Liver (tissue), 9 donors: ENCODE results near the gene ALG12. TPM values are rescaled to one million over a fixed set of nuclear protein-coding genes. Genes with fewer than 3 reads are reported as not detected.

Source experiments
- DNase-seq: peaks from one replicate; pipeline ENCODE4 v3.0.0-alpha.2; 2017; ENCODE audit warnings: low spot score
- H3K27ac ChIP-seq, 2 donors: one replicate each; pipeline ENCODE4 v1.7.0; 2013; ENCODE audit warnings: inconsistent platforms in 2 of 2, low read length in 2 of 2, control low read depth in 1 of 2, low read depth in 1 of 2, mild to moderate bottlenecking in 1 of 2
- H3K27me3 ChIP-seq, 4 donors: one replicate each; pipeline versions ENCODE4 v1.6.1 to v1.7.0; 2013; ENCODE audit warnings: low read length in 3 of 4, inconsistent platforms in 1 of 4, mild to moderate bottlenecking in 1 of 4, moderate library complexity in 1 of 4; ENCODE audit not compliant: control insufficient read depth in 4 of 4, insufficient read depth in 4 of 4
- H3K36me3 ChIP-seq, 4 donors: one replicate each; pipeline versions ENCODE4 v1.6.1 to v1.7.0; 2013; ENCODE audit warnings: low read length in 3 of 4, mild to moderate bottlenecking in 3 of 4, low read depth in 1 of 4, moderate library complexity in 1 of 4; ENCODE audit not compliant: control insufficient read depth in 4 of 4, insufficient read depth in 3 of 4
- H3K4me1 ChIP-seq, 4 donors: one replicate each; pipeline versions ENCODE4 v1.6.1 to v1.7.0; 2013; ENCODE audit warnings: low read length in 3 of 4, mild to moderate bottlenecking in 3 of 4, moderate library complexity in 1 of 4; ENCODE audit not compliant: control insufficient read depth in 4 of 4, insufficient read depth in 4 of 4
- H3K4me3 ChIP-seq, 3 donors: one replicate each; pipeline versions ENCODE4 v1.6.1 to v1.7.0; 2013; ENCODE audit warnings: low read length in 3 of 3, control low read depth in 1 of 3, low read depth in 1 of 3, mild to moderate bottlenecking in 1 of 3
- H3K9ac ChIP-seq, 2 donors: one replicate each; pipeline ENCODE4 v1.7.0; 2013; ENCODE audit warnings: low read length in 2 of 2, mild to moderate bottlenecking in 2 of 2, moderate library complexity in 2 of 2, control low read depth in 1 of 2, low read depth in 1 of 2
- H3K9me3 ChIP-seq, 4 donors: one replicate each; pipeline versions ENCODE4 v1.6.1 to v1.7.0; 2013; ENCODE audit warnings: low read length in 3 of 4; ENCODE audit not compliant: control insufficient read depth in 4 of 4
- EGR1 ChIP-seq, 2 donors: IDR thresholded peaks; 2 replicates each; pipeline ENCODE4 v1.6.1; 2016 to 2018; ENCODE audit warnings: antibody characterized with exemption in 2 of 2, low read depth in 2 of 2
- FOXA2 ChIP-seq: IDR thresholded peaks from 2 replicates; pipeline ENCODE4 v1.6.1; 2016; ENCODE audit warnings: antibody characterized with exemption
- GABPA ChIP-seq, 2 donors: IDR thresholded peaks in 1 of 2; conservative IDR thresholded peaks in 1 of 2; 2 replicates each; pipeline ENCODE4 v1.6.1; 2016; ENCODE audit warnings: antibody characterized with exemption in 2 of 2, mild to moderate bottlenecking in 1 of 2, moderate library complexity in 1 of 2
- HNF4A ChIP-seq, 2 donors: conservative IDR thresholded peaks; 2 replicates each; pipeline ENCODE4 v1.6.1; 2016; ENCODE audit warnings: antibody characterized with exemption in 2 of 2, mild to moderate bottlenecking in 2 of 2
- HNF4G ChIP-seq: IDR thresholded peaks from 2 replicates; pipeline ENCODE4 v1.6.1; 2016; ENCODE audit warnings: antibody characterized with exemption
- JUND ChIP-seq, 2 donors: IDR thresholded peaks; 2 replicates each; pipeline ENCODE4 v1.6.1; 2016; ENCODE audit warnings: antibody characterized with exemption in 2 of 2
- NR2F2 ChIP-seq: IDR thresholded peaks from 2 replicates; pipeline ENCODE4 v1.6.1; 2016; ENCODE audit warnings: antibody characterized with exemption
- RAD21 ChIP-seq, 2 donors: IDR thresholded peaks; 2 replicates each; pipeline ENCODE4 v1.6.1; 2016; ENCODE audit warnings: antibody characterized with exemption in 2 of 2, mild to moderate bottlenecking in 2 of 2
- REST ChIP-seq: IDR thresholded peaks from 2 replicates; pipeline ENCODE4 v1.6.1; 2016; ENCODE audit warnings: antibody characterized with exemption, mild to moderate bottlenecking
- TAF1 ChIP-seq: conservative IDR thresholded peaks from 2 replicates; pipeline ENCODE4 v1.6.1; 2016; ENCODE audit warnings: antibody characterized with exemption, mild to moderate bottlenecking
- YY1 ChIP-seq: IDR thresholded peaks from 2 replicates; pipeline ENCODE4 v1.6.1; 2016; ENCODE audit warnings: antibody characterized with exemption, mild to moderate bottlenecking
- WGBS: extraction: QIAGEN DNeasy Blood & Tissue Kit; methylation state at CpG from one replicate; pipeline ENCODE4 v1.1.7; 2013; 5-methylcytosine and 5-hydroxymethylcytosine counted together
- polyA plus RNA-seq, 2 donors: library from polyadenylated mRNA; stranded (reverse) in 1 of 2; unstranded in 1 of 2; fragments of 200-250 nt in 1 of 2; fragments of >200 nt in 1 of 2; fragmentation: Nextera tagmentation in 1 of 2; extraction: Ambion mirVana in 1 of 2; gene quantifications; one replicate each; pipeline versions ENCODE4 v1.2.1 to v1.2.3, GENCODE V29; 2013 to 2015
- total RNA-seq, 2 donors: library from RNA; depleted of rRNA; stranded (reverse); fragments of >200 nt; gene quantifications; one replicate each; pipeline ENCODE4 v1.2.3, GENCODE V29; 2014
- TF ChIP-seq, protein P1 (sequence below): IDR thresholded peaks from 2 replicates; pipeline ENCODE4 v1.6.1; 2016; ENCODE audit warnings: antibody characterized with exemption
- TF ChIP-seq, protein P2 (sequence below): fragments of 150-350 bp; IDR thresholded peaks from 2 replicates; pipeline ENCODE4 v1.5.1; 2017; ENCODE audit warnings: improper control_type of control experiment, low read depth, low read length; ENCODE audit not compliant: missing input control
- TF ChIP-seq, protein P3 (sequence below): IDR thresholded peaks from 2 replicates; pipeline ENCODE4 v1.6.1; 2016; ENCODE audit warnings: antibody characterized with exemption
- donor health status: healthy.
- donor health status: healthy.
- donor health status: healthy.
- donor health status: healthy.
- donor health status: healthy.

The ALG12 gene
- total and polyA plus RNA-seq, 4 donors: 10.4 to 20.2 (median 14.0) TPM

DNA sequence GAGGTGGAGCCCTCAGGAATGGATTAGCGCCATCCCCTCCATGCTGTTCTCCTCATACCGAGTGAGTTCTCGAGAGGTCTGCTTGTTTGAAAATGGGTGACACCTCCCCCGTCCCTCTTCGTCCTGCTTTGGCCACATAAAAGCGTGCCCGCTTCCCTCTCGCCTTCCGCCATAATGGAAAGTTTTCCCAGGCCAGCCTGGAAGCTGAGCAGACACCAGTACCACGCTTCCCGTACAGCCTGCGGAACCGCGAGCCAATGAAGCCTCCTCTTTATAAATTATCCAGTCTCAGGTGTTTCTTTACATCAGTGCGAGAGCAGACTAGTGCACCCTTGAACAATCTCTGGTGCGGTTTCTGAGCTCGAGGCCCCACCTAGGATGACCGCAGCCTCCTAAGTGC lies 12.8 kb downstream of the ALG12 start:
- Histone ChIP-seq H3K36me3 (peaks cover 12 to 68% (median 25%) of the 10 kb centered on the region in 4 donors), H3K4me3 (no peak overlapping the region), H3K27ac (no peak overlapping the region), H3K9ac (no peak overlapping the region), H3K9me3 (no peaks in the 10 kb centered on the region), H3K4me1 (no peaks in the 10 kb centered on the region), H3K27me3 (no peaks in the 10 kb centered on the region)
- WGBS: 97% methylated on average over 18 of the region's 18 CpGs
- DNase-seq: no peak
- TF ChIP-seq EGR1 (IDR thresholded peaks at IDR 0.05; ENCODE audit: low read depth in 2 of 2) (no peak), NR2F2 (no peak), JUND (IDR thresholded peaks at IDR 0.05) (no peak), GABPA (IDR thresholded peaks at IDR 0.05 in 1 of 2, conservative IDR thresholded peaks at IDR 0.05 in 1 of 2) (no peak), FOXA2 (no peak), YY1 (no peak), REST (no peak), TAF1 (no peak)
- TF ChIP-seq, protein P1, sequence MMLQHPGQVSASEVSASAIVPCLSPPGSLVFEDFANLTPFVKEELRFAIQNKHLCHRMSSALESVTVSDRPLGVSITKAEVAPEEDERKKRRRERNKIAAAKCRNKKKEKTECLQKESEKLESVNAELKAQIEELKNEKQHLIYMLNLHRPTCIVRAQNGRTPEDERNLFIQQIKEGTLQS: no peak
- TF ChIP-seq, protein P2, sequence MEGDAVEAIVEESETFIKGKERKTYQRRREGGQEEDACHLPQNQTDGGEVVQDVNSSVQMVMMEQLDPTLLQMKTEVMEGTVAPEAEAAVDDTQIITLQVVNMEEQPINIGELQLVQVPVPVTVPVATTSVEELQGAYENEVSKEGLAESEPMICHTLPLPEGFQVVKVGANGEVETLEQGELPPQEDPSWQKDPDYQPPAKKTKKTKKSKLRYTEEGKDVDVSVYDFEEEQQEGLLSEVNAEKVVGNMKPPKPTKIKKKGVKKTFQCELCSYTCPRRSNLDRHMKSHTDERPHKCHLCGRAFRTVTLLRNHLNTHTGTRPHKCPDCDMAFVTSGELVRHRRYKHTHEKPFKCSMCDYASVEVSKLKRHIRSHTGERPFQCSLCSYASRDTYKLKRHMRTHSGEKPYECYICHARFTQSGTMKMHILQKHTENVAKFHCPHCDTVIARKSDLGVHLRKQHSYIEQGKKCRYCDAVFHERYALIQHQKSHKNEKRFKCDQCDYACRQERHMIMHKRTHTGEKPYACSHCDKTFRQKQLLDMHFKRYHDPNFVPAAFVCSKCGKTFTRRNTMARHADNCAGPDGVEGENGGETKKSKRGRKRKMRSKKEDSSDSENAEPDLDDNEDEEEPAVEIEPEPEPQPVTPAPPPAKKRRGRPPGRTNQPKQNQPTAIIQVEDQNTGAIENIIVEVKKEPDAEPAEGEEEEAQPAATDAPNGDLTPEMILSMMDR: no peak

- no peak overlapping the region for H3K9ac ChIP-seq
- TF ChIP-seq FOXA2 (no peak), RAD21 (IDR thresholded peaks at IDR 0.05) (no peak), JUND (IDR thresholded peaks at IDR 0.05) (no peak), NR2F2 (no peak), HNF4A (conservative IDR thresholded peaks at IDR 0.05) (no peak)
- H3K4me3 ChIP-seq: no peak overlapping the region
- no peak for DNase-seq
- no peaks in the 10 kb centered on the region for H3K9me3 ChIP-seq
- H3K36me3 ChIP-seq: peaks cover 9 to 64% (median 25%) of the 10 kb centered on the region in 4 donors
- 95% methylated on average over 11 of the region's 11 CpGs for WGBS
- H3K4me1 ChIP-seq: no peaks in the 10 kb centered on the region
- no peak overlapping the region for H3K27ac ChIP-seq
- H3K27me3 ChIP-seq: no peaks in the 10 kb centered on the region
Measured at GRCh38 chr22:49904040-49904369, 14.2 kb downstream of the ALG12 start.

DNA sequence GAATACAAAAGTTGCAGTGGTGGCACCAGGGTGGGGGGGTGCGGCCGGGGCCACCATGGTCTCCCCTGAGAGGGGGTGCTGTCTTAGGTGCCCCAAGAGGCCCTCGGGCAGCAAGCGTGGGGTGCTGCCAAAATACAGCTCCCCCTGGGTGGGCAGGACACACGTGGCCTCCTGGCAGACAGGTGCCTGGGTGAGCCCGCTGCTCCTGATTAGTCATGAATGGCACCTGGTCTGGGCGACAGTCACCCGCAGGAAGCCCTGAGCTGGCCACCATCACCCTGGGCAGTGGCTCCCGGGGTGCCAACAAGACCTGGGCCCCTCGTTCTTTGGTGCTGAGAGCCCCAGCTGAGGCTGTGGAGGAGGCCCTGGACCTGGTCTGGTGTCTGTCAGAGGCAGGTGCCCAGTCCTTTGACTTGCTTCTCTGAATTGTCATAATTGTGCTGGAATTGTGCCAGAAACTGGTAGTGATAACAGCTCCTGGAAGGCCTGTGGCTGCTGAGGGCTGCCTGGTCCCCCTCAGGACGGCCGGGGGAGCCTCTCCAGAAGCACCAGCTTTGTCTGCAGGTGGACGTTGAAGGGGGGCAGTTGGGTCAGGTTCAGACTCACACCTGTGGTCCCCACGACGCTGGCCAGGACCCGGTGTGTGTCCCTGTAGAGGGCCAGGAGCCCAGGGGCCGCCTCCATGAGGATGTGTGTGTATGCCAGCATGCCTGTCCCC lies 14.8 kb downstream of the ALG12 start:
- whole genome bisulfite sequencing: 95% methylated on average over 17 of the region's 17 CpGs
- Histone ChIP-seq H3K4me3 (no peak overlapping the region), H3K9ac (no peak overlapping the region), H3K27ac (no peak overlapping the region), H3K36me3 (peaks cover 9 to 62% (median 25%) of the 10 kb centered on the region in 4 donors), H3K27me3 (no peaks in the 10 kb centered on the region), H3K4me1 (no peaks in the 10 kb centered on the region), H3K9me3 (no peaks in the 10 kb centered on the region)
- TF ChIP-seq RAD21 (IDR thresholded peaks at IDR 0.05) (no peak), GABPA (IDR thresholded peaks at IDR 0.05 in 1 of 2, conservative IDR thresholded peaks at IDR 0.05 in 1 of 2) (no peak), REST (no peak), JUND (IDR thresholded peaks at IDR 0.05) (no peak), FOXA2 (no peak), HNF4A (conservative IDR thresholded peaks at IDR 0.05) (no peak), HNF4G (no peak)
- TF ChIP-seq, protein P3, sequence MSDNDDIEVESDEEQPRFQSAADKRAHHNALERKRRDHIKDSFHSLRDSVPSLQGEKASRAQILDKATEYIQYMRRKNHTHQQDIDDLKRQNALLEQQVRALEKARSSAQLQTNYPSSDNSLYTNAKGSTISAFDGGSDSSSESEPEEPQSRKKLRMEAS: no peak
- TF ChIP-seq, protein P1: no peak
- no peak for DNase-seq
